Neural progenitor cell (in vitro differentiated cells): ENCODE data around the gene GRIN2A. TPM values are rescaled to one million over a fixed set of nuclear protein-coding genes. Genes with fewer than 3 reads are reported as not detected.

Source experiments
- DNase-seq: peaks from one replicate; pipeline ENCODE4 v3.0.0-alpha.2; 2016; ENCODE audit warnings: low spot score
- H2AFZ ChIP-seq: fragments of 200-600 bp; sonication (generic); replicated peaks from 2 replicates; pipeline ENCODE4 v1.6.1; 2016; ENCODE audit warnings: antibody characterized with exemption
- H3F3A ChIP-seq: fragments of 200-600 bp; sonication (generic); 2 replicates; pipeline ENCODE4 v1.6.1; 2016; ENCODE audit warnings: antibody characterized with exemption, low read depth
- H3K27ac ChIP-seq: fragments of 200-600 bp; sonication (generic); 2 replicates; pipeline ENCODE4 v1.5.1; 2016; ENCODE audit warnings: mild to moderate bottlenecking
- H3K27me3 ChIP-seq: fragments of 200-600 bp; sonication (generic); 2 replicates; pipeline ENCODE4 v1.6.1; 2016; ENCODE audit warnings: mild to moderate bottlenecking, moderate library complexity
- H3K36me3 ChIP-seq: fragments of 200-600 bp; sonication (generic); 2 replicates; pipeline ENCODE4 v1.5.1; 2016
- H3K4me1 ChIP-seq: fragments of 200-600 bp; sonication (generic); 2 replicates; pipeline ENCODE4 v1.6.1; 2016; ENCODE audit warnings: mixed run types
- H3K4me2 ChIP-seq: fragments of 200-600 bp; sonication (generic); 2 replicates; pipeline ENCODE4 v1.6.1; 2016
- H3K4me3 ChIP-seq: fragments of 200-600 bp; sonication (generic); 2 replicates; pipeline ENCODE4 v1.5.1; 2016
- H3K79me2 ChIP-seq: fragments of 200-600 bp; sonication (generic); 2 replicates; pipeline ENCODE4 v1.6.1; 2016; ENCODE audit warnings: low read depth
- H3K9ac ChIP-seq: fragments of 200-600 bp; sonication (generic); 2 replicates; pipeline ENCODE4 v1.6.1; 2016
- H3K9me3 ChIP-seq: fragments of 200-600 bp; sonication (generic); 2 replicates; pipeline ENCODE4 v1.5.1; 2016; ENCODE audit warnings: low read depth
- H4K20me1 ChIP-seq: fragments of 200-600 bp; sonication (generic); 2 replicates; pipeline ENCODE4 v1.6.1; 2016; ENCODE audit warnings: low read depth
- H3K27ac Mint-ChIP-seq: 3 replicates; pipeline ENCODE4 v1.8.0; 2021; ENCODE audit warnings: mixed read lengths
- H3K27me3 Mint-ChIP-seq: 2 replicates; pipeline ENCODE4 v1.8.0; 2022; ENCODE audit warnings: low read depth, mild to moderate bottlenecking, inconsistent platforms, moderate library complexity, mixed read lengths; ENCODE audit not compliant: insufficient read depth
- H3K36me3 Mint-ChIP-seq: 3 replicates; pipeline ENCODE4 v1.8.0; 2021; ENCODE audit warnings: mixed read lengths
- H3K4me1 Mint-ChIP-seq: 3 replicates; pipeline ENCODE4 v1.8.0; 2021; ENCODE audit warnings: mixed read lengths
- H3K4me3 Mint-ChIP-seq: 3 replicates; pipeline ENCODE4 v1.8.0; 2021; ENCODE audit warnings: mild to moderate bottlenecking, moderate library complexity, mixed read lengths
- H3K9me3 Mint-ChIP-seq: 3 replicates; pipeline ENCODE4 v1.8.0; 2020; ENCODE audit warnings: mixed read lengths
- CTCF ChIP-seq: fragments of 200-600 bp; sonication (generic); IDR thresholded peaks from 2 replicates; pipeline ENCODE4 v1.5.1; 2017; ENCODE audit warnings: antibody characterized with exemption, mild to moderate bottlenecking
- EZH2 ChIP-seq: fragments of 200-600 bp; sonication (generic); IDR thresholded peaks from 2 replicates; pipeline ENCODE4 v1.6.1; 2017; ENCODE audit warnings: antibody characterized with exemption, mild to moderate bottlenecking, moderate library complexity
- EZH2phosphoT487 ChIP-seq: fragments of 200-600 bp; sonication (generic); IDR thresholded peaks from 2 replicates; pipeline ENCODE4 v1.6.1; 2017; ENCODE audit warnings: antibody characterized with exemption
- total RNA-seq: library from RNA; depleted of rRNA; stranded (reverse); fragments of >200 nt; gene quantifications from 2 replicates; pipeline ENCODE4 v1.2.3, GENCODE V29; 2015; ENCODE audit warnings: low replicate concordance

Gene GRIN2A
- total RNA-seq, 1 donor from 2014 or later = 1.6 TPM

GRCh38 chr16:10065019-10065418, 117.2 kb downstream of the GRIN2A start:
- H3K27me3 Mint-ChIP-seq = peaks cover 6% of the 10 kb centered on the region
- Histone ChIP-seq H3K27me3 (no peaks in the 10 kb centered on the region), H3K4me1 (no peaks in the 10 kb centered on the region), H3K9ac (no peak overlapping the region), H3K4me2 (no peak overlapping the region), H2AFZ (no peak overlapping the region), H3K79me2 (no peaks in the 10 kb centered on the region), H3F3A (no peaks in the 10 kb centered on the region), H4K20me1 (no peaks in the 10 kb centered on the region), H3K4me3 (no peak overlapping the region), H3K27ac (no peak overlapping the region), H3K36me3 (no peaks in the 10 kb centered on the region), H3K9me3 (no peaks in the 10 kb centered on the region)
- no peaks in the 10 kb centered on the region for H3K36me3 Mint-ChIP-seq
- no peak overlapping the region for H3K4me3 Mint-ChIP-seq
- no peak overlapping the region for H3K27ac Mint-ChIP-seq
- H3K9me3 Mint-ChIP-seq = no peaks in the 10 kb centered on the region
- no peak for DNase-seq
- TF ChIP-seq CTCF (no peak), EZH2phosphoT487 (no peak), EZH2 (no peak)
- no peaks in the 10 kb centered on the region for H3K4me1 Mint-ChIP-seq

- H3K4me3 Mint-ChIP-seq = no peak overlapping the region
- Histone ChIP-seq H3K9ac (no peak overlapping the region), H3K27ac (no peak overlapping the region), H3K4me2 (no peak overlapping the region), H3K4me3 (no peak overlapping the region), H3K36me3 (no peaks in the 10 kb centered on the region), H4K20me1 (no peaks in the 10 kb centered on the region), H3K79me2 (no peaks in the 10 kb centered on the region), H3K27me3 (no peaks in the 10 kb centered on the region), H2AFZ (no peak overlapping the region), H3K4me1 (peaks cover 5% of the 10 kb centered on the region), H3F3A (no peaks in the 10 kb centered on the region), H3K9me3 (no peaks in the 10 kb centered on the region)
- H3K36me3 Mint-ChIP-seq = no peaks in the 10 kb centered on the region
- no peaks in the 10 kb centered on the region for H3K4me1 Mint-ChIP-seq
- H3K9me3 Mint-ChIP-seq = peaks cover 3% of the 10 kb centered on the region
- peaks cover 4% of the 10 kb centered on the region for H3K27me3 Mint-ChIP-seq
- TF ChIP-seq EZH2phosphoT487 (no peak), CTCF (no peak), EZH2 (no peak)
- DNase-seq = no peak
- no peak overlapping the region for H3K27ac Mint-ChIP-seq
These were observed 133.4 kb downstream of the GRIN2A start for GRCh38 chr16:10048850-10049249.

GRCh38 chr16:10045947-10046346, 136.3 kb downstream of the GRIN2A start:
- H3K4me2 ChIP-seq = no peak overlapping the region
- H3K27ac ChIP-seq = no peak overlapping the region
- H4K20me1 ChIP-seq = no peaks in the 10 kb centered on the region
- Mint-ChIP-seq H3K4me1 (no peaks in the 10 kb centered on the region), H3K27me3 (peaks cover 4% of the 10 kb centered on the region), H3K9me3 (no peaks in the 10 kb centered on the region), H3K27ac (no peak overlapping the region), H3K36me3 (no peaks in the 10 kb centered on the region), H3K4me3 (no peak overlapping the region)
- DNase-seq = no peak
- no peak overlapping the region for H3K4me3 ChIP-seq
- no peak overlapping the region for H3K9ac ChIP-seq
- H3K36me3 ChIP-seq = no peaks in the 10 kb centered on the region
- peaks cover 4% of the 10 kb centered on the region for H3F3A ChIP-seq
- no peak overlapping the region for H2AFZ ChIP-seq
- no peaks in the 10 kb centered on the region for H3K9me3 ChIP-seq
- H3K79me2 ChIP-seq = no peaks in the 10 kb centered on the region
- no peaks in the 10 kb centered on the region for H3K4me1 ChIP-seq
- no peaks in the 10 kb centered on the region for H3K27me3 ChIP-seq
- TF ChIP-seq EZH2phosphoT487 = no peak
- no peak for TF ChIP-seq EZH2
- TF ChIP-seq CTCF = no peak
